GM06990 (cell line): ENCODE results near the gene CYFIP1.

Experiments used
- DNase-seq: peaks from one replicate; pipeline ENCODE4 v3.0.0-alpha.2; 2011; ENCODE audit not compliant: insufficient read length; ENCODE audit errors: extremely low read depth
- H3K27me3 ChIP-seq: replicated peaks from 2 replicates; pipeline ENCODE4 v1.6.0; 2011; ENCODE audit warnings: low read length; ENCODE audit not compliant: control insufficient read depth, insufficient read depth
- H3K36me3 ChIP-seq: 2 replicates; pipeline ENCODE4 v1.5.1; 2011; ENCODE audit warnings: low read length; ENCODE audit not compliant: control insufficient read depth, insufficient read depth
- H3K4me3 ChIP-seq: replicated peaks from 2 replicates; pipeline ENCODE4 v1.5.1; 2011; ENCODE audit warnings: low read depth, mild to moderate bottlenecking, control low read depth, low read length
- TF ChIP-seq, protein P1 (sequence below): IDR thresholded peaks from 2 replicates; pipeline ENCODE4 v1.5.1; 2011; ENCODE audit warnings: low read length, control low read depth, mild to moderate bottlenecking, inconsistent platforms; ENCODE audit not compliant: insufficient read depth, poor library complexity, severe bottlenecking

The CYFIP1 gene

DNA sequence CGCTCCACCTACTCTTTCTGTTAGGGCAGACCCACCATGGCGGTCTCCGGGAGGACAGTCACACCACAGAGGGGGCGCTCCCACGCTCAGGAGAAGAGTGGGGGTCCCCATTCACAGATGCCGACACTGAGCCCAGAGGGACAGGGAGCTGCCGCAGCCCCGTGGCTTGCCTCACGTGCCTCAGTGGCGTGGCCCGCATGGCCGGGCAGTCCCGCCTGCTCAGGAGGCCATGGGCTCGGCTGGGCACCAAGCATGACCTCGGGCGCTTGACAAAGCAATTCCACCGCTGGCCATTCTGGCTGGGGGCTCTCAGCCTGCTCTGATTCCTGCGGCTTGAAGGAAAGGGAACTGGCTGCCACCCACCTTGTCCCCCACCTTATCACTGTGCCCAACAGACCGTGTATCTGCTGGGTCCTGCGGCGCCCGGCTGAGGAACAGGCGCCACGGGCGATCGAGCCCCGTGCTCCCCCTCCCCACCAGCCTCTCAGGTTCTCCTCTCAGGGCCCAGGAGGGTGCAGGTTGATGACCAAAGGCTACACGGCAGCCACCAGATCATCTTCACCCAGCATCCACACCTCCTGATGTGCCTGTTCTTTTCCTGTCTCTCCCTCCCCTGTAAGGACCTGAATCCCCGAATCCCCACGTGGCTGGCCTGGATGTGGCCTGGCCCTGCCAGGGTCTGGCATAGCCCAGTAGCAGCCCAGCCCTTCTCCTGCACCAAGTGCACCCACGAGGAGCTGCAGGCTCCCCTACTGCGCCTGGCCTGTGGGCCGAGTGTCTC is 20.7 kb downstream of the CYFIP1 start:
- TF ChIP-seq, protein P1, sequence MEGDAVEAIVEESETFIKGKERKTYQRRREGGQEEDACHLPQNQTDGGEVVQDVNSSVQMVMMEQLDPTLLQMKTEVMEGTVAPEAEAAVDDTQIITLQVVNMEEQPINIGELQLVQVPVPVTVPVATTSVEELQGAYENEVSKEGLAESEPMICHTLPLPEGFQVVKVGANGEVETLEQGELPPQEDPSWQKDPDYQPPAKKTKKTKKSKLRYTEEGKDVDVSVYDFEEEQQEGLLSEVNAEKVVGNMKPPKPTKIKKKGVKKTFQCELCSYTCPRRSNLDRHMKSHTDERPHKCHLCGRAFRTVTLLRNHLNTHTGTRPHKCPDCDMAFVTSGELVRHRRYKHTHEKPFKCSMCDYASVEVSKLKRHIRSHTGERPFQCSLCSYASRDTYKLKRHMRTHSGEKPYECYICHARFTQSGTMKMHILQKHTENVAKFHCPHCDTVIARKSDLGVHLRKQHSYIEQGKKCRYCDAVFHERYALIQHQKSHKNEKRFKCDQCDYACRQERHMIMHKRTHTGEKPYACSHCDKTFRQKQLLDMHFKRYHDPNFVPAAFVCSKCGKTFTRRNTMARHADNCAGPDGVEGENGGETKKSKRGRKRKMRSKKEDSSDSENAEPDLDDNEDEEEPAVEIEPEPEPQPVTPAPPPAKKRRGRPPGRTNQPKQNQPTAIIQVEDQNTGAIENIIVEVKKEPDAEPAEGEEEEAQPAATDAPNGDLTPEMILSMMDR, result no peak
- DNase-seq, result no peak
- Histone ChIP-seq H3K4me3 (no peak overlapping the region), H3K36me3 (no peaks in the 10 kb centered on the region), H3K27me3 (no peaks in the 10 kb centered on the region)

DNA sequence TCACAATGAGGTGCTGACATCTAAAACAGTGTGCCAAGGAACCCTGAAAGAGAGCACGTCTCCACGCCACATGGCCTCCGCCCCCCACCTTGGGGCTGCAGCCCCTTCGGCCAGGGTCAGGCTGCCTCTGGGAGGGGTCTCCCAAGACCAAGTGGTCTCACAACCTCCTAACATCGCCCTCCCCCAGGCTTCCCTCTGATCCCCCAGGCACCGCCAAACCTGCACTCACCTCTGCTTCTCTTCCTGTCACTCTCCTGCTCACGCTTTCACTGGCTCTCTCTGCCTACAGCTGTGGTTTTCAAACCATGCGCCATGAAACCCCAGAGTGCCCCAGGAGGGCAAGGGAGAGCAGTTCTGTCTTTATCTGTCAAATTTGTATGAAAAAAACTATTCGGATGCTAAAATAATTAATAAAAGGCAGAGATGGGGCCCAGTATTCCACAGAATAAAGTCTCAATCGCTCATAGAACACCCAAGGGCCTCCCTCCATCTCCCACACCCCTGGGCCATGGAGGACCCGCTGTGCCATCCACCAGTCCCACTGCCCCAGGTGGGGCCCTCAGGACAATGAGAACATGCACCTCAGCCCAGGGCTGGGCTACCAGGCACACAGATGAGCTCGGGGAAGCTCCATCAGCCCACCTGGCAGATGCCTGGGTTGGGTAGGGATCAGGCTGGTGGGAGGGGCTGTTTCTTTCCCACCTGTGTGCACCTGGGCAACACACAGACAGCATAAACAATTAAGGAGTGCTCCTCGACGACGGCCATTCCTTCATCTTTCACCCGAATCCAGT is 21.5 kb downstream of the CYFIP1 start:
- no peak for DNase-seq
- no peak overlapping the region; the same call in 1 of the 2 replicates for H3K4me3 ChIP-seq
- H3K27me3 ChIP-seq, result no peaks in the 10 kb centered on the region
- TF ChIP-seq, protein P1, result no peak
- H3K36me3 ChIP-seq, result no peaks in the 10 kb centered on the region

DNA sequence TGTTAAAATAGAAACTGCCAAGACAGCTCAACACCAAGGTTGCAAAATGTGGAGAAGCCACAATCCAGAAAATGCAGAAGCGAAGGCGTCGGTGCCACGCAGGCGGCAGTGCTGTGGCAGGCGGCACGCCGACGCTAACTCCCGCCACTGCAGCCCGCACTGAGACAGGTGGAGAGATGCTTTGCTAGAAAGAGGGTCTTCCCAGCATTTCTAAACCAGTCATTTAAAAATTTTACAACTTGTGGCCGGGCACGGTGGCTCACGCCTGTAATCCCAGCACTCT is 23.2 kb downstream of the CYFIP1 start:
- Histone ChIP-seq H3K27me3 (no peaks in the 10 kb centered on the region), H3K36me3 (no peaks in the 10 kb centered on the region), H3K4me3 (no peak overlapping the region)
- DNase-seq, result no peak
- TF ChIP-seq, protein P1, result no peak

DNA sequence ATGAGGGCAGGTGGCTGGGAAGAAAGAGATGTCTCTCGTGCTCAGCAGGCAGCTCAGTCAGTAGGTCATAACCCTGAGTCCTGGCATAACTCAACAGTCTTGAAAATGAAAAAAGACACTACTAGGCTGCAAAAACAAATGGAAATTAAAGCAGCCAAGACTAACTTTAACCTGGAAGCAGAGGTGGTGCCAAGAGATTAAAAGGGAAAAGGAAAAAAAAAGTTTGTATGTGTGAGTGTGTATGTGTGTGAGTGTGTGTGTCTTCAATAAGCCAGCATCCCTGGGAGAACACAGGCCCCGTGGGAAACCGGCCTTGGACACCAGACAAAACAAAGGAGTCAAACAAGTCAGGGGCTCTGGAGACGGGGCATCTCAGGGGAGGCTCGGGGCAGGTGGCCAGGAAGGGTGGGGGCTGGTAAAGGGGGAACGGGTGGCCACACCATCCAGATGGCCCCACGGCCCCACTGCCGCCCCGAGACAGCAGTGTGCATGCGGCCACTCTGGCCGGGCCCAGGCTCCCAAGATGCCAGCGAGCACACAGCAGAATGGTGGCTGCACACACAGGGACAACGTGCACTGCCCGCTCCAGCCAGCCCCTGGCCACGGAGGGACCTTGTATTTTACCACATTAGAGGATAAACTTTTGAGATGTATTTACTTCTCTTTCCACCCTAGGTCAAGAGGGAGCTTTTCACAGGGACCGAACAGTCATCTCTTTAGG is 23.8 kb downstream of the CYFIP1 start:
- DNase-seq, result no peak
- TF ChIP-seq, protein P1, result no peak

DNA sequence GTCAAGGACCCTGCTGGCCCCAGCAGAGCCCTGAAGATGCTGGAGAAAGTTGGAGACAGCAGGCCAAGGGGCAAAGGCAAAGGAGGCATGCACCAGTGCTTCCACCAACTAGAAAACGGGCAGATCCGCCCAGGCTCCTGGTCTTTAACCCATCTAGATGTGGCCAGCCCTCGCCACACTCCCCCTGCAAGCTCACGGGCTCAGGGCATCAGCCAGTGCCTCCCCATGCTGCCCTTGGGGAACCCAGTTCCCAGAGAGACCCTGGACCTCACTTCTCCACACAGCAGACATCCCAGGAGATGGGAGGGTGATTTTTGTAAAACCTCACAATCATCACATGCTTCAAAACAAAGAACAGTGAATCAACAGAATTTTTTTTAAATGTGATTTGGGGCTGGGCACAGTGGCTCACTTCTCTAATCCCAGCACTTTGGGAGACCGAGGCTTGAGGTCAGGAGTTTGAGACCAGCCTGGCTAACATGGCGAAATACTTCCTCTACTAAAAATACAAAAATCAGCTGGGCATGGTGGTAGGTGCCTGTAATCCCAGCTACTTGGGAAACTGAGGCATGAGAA is 24.5 kb downstream of the CYFIP1 start:
- TF ChIP-seq, protein P1, result no peak
- H3K36me3 ChIP-seq, result no peaks in the 10 kb centered on the region
- DNase-seq, result no peak
- no peaks in the 10 kb centered on the region for H3K27me3 ChIP-seq
- H3K4me3 ChIP-seq, result no peak overlapping the region

More for the DNA sequence above, 23.8 kb downstream of the CYFIP1 start:
- H3K27me3 ChIP-seq, result no peaks in the 10 kb centered on the region
- no peaks in the 10 kb centered on the region for H3K36me3 ChIP-seq
- no peak overlapping the region for H3K4me3 ChIP-seq
